Peyer's patch (tissue), 4 donors: ENCODE data around the gene CACNA2D4. TPM values are rescaled to one million over a fixed set of nuclear protein-coding genes. Genes with fewer than 3 reads are reported as not detected.

Experiments used
- total RNA-seq, 4 donors: library from RNA; depleted of rRNA; stranded (reverse); fragments of >200 nt; gene quantifications; one replicate each; pipeline ENCODE4 v1.1.0, GENCODE V29; 2016

The CACNA2D4 gene
- total RNA-seq, 4 donors from 2014 or later = 9.5 to 19.3 (median 12.3) TPM

Other genes starting within 250 kb of the CACNA2D4 start
- 10 to 100 TPM; 26.4 to 89.1 (median 73.9) TPM for gene ADIPOR2, start 227.6 kb downstream of the CACNA2D4 start, total RNA-seq
- gene LRTM2, start 98.1 kb downstream of the CACNA2D4 start, total RNA-seq = not detected
- gene DCP1B, start 85.8 kb upstream of the CACNA2D4 start, total RNA-seq = 10 to 100 TPM; 14.7 to 54.5 (median 18.6) TPM
- 10 to 100 TPM in 3 of 4 donors, 1 to 10 TPM in 1; 9.7 to 42.1 (median 18.1) TPM for gene CACNA1C, start 134.3 kb upstream of the CACNA2D4 start, total RNA-seq